AG09319 (cell line): ENCODE results near the gene DAB2IP.

Experiments used
- DNase-seq: peaks from one replicate; pipeline ENCODE4 v3.0.0-alpha.2; 2010; ENCODE audit warnings: low read depth; ENCODE audit errors: extremely low read depth
- TF ChIP-seq, protein P1 (sequence below): IDR thresholded peaks from 2 replicates; pipeline ENCODE4 v1.5.1; 2011; ENCODE audit warnings: low read depth, mild to moderate bottlenecking, inconsistent platforms, low read length, moderate library complexity

The DAB2IP gene

DNA sequence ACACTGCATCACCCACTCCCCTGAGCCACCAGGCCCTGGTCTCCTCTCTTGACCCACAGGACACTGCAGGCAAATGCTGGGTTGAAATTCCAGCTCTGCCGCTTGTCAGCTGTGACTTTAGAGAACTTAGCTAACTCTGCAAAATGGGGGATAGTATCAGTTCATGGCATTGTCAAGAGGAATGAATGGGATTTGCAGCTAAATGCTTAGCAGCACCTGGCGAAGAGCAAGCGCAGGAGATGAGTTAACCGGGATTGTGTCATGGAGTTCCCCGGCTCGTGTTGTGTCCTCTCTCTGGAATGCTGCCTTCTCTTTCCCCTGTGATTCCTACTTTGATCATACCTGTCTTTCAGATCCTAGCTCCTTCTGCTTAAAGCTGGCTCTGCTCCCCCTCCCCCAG lies 67.1 kb downstream of the DAB2IP start:
- TF ChIP-seq, protein P1, sequence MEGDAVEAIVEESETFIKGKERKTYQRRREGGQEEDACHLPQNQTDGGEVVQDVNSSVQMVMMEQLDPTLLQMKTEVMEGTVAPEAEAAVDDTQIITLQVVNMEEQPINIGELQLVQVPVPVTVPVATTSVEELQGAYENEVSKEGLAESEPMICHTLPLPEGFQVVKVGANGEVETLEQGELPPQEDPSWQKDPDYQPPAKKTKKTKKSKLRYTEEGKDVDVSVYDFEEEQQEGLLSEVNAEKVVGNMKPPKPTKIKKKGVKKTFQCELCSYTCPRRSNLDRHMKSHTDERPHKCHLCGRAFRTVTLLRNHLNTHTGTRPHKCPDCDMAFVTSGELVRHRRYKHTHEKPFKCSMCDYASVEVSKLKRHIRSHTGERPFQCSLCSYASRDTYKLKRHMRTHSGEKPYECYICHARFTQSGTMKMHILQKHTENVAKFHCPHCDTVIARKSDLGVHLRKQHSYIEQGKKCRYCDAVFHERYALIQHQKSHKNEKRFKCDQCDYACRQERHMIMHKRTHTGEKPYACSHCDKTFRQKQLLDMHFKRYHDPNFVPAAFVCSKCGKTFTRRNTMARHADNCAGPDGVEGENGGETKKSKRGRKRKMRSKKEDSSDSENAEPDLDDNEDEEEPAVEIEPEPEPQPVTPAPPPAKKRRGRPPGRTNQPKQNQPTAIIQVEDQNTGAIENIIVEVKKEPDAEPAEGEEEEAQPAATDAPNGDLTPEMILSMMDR: no peak
- no peak for DNase-seq

DNA sequence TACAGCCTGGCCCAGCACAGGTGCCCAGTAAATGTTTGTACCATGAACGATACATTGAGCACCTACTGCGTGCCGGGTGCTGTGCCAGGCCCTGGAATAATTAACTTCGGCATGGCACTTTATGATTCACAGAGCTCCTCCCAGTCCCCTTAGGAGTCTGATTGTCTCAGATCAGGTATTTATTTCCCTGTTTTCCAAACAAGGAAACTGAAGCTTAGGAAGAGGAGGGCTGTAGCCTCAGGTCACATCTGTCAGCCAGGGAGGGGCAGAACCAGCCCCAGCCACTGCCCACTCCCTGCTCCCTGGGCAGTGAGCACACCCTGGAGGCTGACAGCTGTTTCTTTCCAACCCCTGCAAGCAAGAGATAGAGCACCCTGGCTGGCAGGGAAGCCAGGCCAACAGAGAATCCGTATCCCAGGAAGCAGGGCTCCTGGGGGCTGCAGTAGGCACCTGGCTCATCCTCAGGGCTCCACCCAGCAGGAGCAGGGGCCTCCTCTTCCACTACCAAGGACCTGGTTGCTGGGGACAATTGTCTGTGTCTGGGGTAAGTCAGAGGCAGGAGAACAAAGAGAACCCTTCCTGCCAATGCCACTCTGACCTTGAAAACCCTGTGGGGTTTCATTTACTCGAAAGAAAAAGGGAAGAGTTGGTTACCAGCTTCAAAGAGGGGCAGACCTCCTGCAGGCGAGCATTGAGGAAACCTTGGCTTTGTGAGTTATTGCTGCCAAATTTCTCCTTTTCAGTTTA lies 69.0 kb downstream of the DAB2IP start:
- DNase-seq: no peak
- TF ChIP-seq, protein P1: no peak; the same call in 1 of the 2 replicates

DNA sequence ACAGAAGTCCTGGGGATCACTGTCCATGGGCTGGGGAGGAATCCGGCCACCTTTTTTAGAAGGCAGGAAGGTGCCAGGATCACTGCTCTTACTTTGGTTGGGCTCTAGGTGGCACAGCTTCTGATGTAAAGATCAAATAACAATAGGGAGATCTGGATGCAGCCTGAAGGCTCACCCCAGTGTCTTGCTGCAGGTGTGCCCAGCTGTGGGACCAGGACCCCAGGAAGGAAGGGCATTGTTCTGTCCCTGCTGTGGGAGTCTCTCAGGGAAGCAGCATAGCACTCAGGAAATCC lies 69.6 kb downstream of the DAB2IP start:
- TF ChIP-seq, protein P1: peak; percentile 23
- no peak for DNase-seq

DNA sequence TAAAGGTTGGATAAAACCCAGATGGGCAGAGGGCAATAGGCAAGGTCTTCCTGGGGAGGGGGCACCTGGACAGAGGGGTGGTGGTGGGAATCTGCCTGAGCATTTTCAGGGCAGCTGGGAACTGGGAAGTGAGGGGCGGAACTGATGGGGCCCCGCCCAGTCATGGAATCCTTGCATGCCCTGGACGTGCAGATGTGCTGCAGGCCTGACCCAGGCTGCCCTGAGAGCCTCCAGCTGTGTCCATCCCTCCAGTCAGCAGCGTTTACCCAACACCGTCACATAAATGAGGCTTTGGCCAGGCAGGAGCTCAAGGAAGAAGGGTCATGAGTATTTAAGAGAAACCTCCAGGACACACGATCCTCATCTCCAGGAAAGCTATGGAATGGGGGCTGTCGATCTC lies 70.3 kb downstream of the DAB2IP start:
- DNase-seq: no peak
- TF ChIP-seq, protein P1: no peak

DNA sequence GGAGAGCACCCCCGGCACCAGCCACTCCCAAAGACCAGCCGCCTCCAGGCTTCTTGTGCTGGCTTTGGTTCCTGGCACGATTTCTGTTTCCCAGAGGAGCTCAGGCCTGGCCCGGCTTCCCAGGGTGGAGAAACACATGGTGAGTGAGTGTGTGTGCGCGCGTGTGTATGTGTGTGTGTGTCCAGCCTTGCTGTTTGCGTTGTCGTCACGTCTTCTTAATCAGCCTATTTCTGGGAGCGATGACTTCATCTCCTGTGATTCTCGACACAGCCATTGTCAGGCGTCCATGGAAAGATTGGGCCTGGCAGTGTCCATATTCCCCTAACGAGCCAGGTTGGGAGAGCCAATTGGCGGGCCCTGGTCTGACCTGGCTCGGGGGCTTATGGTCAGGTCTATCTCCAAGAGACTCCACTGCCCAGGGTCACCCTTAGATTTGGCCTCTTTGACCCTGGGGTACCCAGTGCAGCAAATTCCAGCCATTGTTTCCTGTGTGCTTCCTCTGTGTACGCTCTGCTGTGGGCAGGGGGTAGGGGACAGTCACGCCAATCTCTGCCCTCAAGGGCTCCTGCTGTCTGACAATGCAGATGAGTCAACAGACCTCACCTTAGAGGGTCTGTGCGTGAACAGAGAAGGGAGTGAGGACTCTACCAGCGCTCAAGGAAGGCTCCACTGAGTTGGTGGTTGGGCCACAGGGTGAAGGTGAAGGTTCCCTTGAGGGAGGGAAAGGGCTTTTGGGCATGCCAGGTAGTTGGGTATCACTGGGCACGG lies 73.8 kb downstream of the DAB2IP start:
- TF ChIP-seq, protein P1: no peak
- DNase-seq: peak; percentile 98

DNA sequence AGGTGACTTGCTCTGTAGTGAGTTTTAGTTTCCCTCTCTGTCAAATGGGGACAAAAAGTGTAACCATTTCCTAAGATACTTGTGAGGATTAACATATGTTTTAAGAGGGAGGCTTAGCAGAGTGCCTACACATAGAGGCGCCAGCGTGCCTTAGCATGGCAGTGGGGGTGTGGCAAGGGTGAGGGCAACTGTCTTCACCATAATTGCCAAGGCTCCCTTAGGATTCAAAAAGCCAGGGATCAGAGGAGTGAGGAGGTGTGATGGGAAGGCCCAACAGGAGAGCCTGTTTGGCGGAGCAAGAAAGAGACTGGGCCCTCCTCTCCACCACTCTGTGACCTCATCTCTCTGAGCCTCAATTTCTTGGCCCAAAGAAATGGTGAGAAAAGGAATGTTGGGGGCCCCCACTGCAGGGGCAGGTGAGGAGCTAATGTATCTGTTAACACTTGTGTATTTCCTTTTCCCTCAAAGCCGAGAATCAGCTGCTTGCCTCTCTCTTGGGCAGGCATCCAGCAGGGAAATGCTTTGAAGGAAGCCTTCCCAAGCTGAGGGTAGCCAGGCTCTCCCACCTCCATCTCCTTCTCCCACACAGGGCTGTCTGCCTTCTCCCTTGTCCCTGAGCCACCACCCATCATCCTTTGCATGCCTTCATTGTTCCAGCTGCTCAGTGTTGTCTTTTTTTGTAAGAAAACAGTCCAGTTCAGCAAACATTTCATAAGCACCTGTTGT lies 76.0 kb downstream of the DAB2IP start:
- TF ChIP-seq, protein P1: no peak
- DNase-seq: no peak

DNA sequence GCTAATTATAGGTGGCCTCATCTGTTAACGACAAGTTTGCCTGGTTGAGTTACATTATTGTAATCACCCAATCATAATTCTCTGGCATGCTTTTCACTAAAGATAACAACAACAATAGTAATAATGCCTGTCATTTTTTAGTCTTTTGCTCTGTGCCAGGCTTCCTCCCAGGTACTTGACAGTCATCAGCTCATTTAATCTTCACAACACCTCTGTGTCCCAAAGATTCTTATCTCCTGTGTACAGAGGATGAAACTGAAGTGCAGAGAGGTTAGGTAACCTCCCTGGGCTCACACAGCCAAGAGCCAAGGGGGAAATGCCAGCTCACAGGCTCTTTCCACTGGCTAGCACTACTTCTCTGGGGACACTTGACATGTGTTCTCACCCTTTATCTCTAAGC lies 77.5 kb downstream of the DAB2IP start:
- TF ChIP-seq, protein P1: no peak
- DNase-seq: no peak
